ENCODE measurements around the gene KIF9.
"Not testable (repeated sequence)": the region's sequence is repeated elsewhere in the genome, so short reads cannot be mapped to it uniquely, and the experiment has no call there.

The KIF9 gene

DNA sequence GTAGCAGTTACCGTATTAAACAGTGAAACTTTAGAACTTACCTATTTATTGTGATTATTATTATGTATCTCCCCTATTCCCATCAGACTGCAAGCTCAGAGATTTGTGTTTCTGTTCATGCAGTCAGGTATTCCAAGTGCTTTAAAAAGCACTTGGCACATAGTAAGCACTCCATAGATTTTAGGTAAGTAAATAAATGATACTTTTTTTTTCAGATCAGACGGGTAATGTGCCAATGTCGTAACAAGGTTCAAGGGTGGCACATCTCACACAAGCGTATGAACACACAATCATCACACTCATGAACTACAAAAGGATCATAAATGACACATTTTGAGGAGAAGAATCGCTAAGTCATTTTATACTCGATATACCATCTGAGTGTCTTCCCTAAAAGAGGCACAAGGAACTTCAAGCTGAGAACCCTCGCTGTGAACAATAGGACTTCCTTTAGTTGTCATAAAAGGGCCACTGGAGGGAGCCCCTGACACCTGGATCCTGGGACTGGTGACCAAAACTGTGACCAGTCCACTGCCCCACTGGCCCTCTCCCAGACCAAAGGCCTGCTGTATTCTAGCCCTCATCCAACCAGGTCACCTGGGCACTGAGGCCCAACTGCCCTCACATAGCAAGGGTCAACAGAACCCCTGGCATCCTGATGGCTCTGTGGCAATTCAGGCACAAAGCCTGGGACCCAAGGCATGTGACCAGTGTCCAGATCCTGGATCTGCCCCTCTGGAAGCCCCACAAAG, 32.1 kb downstream of the KIF9 start:
- DNase-seq, result no peak

GRCh38 chr3:47247131-47248064, 35.2 kb downstream of the KIF9 start:
- DNase-seq, result no peak

GRCh38 chr3:47245271-47245670, 37.3 kb downstream of the KIF9 start:
- DNase-seq, result no peak

DNA sequence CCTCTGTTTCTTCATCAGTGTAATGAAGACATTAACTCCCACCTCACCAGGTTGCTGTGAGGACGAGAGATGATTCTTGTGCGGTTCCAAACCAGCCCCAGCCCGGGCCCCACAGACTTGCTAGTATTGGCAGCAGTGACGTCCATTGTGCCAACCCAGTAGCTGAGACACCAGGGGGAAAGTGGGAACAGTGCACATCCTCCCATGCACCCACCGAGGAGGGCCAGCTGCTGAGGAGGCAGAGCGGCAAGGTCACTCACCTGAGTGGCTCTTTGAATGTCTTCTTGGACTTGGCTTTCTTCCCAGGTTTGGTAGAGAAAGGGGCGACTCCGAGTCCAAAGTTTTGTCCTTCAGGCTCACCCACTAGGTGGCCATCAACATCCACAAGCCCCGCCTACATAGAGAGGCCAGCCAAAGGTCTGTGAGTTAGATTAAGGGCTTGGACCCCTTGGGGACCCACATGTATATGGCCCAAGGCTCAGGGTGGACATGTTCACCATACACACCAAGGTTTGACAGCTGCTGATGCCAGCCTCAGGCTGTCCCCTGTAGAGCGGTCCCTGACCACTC, 38.0 kb downstream of the KIF9 start:
- no peak for DNase-seq

- DNase-seq, result no peak
These were observed 39.0 kb downstream of the KIF9 start for GRCh38 chr3:47243419-47244147.

- no peak for DNase-seq
These were observed 42.7 kb downstream of the KIF9 start for GRCh38 chr3:47239929-47240328.

- DNase-seq, result no peak
These were observed 44.6 kb downstream of the KIF9 start for GRCh38 chr3:47238017-47238416.

DNA sequence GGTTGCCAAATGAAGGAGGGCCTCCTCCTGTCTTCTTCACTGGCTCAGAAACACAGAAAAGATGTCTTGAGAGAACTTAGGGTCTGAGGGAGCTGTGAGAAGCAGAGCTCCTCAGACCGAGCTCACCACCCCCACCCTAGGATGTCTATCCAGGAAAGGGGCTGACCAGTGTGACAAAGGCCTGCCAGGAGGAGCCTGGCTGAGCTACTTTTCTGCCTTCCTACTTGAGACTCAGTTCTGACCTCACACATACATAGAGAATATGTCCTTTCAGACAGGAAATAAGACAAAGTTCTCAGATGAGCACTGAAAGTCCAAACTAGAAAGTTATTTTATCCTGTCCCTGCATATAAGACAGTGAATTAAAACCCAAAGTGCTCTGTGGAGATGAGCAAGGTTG, 54.5 kb downstream of the KIF9 start:
- DNase-seq, result no peak

GRCh38 chr3:47227678-47228077, 54.9 kb downstream of the KIF9 start:
- DNase-seq, result no peak

GRCh38 chr3:47225310-47225906, 57.2 kb downstream of the KIF9 start:
- DNase-seq, result no peak

DNA sequence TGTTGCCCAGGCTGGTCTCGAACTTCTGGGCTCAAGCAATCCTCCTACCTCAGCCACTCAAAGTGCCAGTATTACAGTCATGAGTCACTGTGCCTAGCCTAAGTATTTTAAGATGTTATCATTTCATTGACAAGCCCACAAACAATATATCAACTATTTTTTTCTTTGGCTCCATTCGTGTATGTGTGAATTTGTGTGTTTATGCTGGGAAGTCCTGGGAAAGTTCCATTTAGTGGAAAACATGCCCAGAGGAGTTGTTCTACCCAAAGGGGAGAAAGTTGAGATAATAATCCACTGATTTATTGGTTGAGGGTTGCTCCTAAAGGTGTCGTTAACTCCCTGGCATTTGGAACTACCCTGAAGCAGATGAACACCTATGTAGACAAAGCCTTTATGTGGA, 58.8 kb downstream of the KIF9 start:
- DNase-seq, result no peak

- DNase-seq, result no peak
These were observed 60.8 kb downstream of the KIF9 start for GRCh38 chr3:47221798-47222197.

- DNase-seq, result no peak
These were observed 71.7 kb downstream of the KIF9 start for GRCh38 chr3:47210863-47211405.

- not testable (repeated sequence) for DNase-seq
These were observed 76.6 kb downstream of the KIF9 start for GRCh38 chr3:47206022-47206421.

DNA sequence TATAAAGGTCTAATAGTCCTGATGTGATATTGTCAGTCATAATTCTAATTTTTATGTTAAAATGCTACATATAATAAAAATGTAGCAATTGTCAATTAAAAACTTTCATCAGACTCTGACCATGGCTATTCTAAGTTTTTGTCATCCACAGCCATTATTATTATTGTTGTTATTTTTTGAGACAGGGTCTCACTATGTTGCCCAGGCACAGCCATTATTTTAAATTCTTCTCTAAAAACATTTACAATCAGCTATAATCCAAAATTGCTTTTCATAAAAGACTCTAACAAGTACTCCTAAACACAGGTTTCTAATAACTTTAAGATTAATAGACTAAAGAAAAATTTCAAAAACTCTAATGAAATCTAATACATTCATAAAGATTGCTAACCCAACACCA, 77.7 kb downstream of the KIF9 start:
- DNase-seq, result no peak

- DNase-seq, result no peak
These were observed 80.1 kb downstream of the KIF9 start for GRCh38 chr3:47202542-47202941.

GRCh38 chr3:47197287-47197686, 85.3 kb downstream of the KIF9 start:
- DNase-seq, result no peak

DNA sequence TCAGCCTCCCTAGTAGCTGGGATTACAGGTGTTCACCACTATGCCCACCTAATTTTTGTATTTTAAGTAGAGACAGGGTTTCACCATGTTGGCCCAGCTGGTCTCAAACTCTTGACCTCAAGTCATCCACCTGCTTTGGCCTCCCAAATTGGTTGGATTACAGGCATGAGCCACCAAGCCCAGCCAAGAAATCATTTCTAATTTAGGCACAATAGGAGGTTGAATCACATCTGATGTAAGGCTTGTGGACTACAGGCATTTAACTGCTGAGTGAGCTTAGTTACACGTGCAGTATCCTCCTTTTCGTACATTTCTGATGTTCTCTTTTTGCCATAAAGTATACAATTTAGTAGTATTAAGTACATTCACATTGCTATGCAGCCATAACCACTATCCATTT, 87.6 kb downstream of the KIF9 start:
- no peak for DNase-seq

GRCh38 chr3:47193871-47194859, 88.4 kb downstream of the KIF9 start:
- DNase-seq, result no peak

DNA sequence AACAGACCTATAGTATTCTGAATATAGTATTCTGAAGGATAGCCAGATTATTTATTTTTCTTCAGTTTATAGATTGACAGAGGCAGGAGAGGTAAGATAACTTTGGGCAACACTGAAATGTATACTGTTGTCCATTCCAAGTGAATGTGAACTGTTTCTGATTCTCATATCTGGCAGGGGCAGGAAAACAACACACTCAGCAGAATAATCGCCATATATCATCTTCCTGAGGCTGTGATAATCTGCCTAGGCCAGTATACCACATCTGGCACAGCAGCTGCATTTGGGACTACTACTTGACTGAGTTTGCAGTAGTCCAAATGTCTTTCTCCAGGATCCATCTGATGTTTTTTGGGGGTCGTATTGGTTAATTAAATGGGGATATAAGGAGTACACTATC, 96.3 kb downstream of the KIF9 start:
- DNase-seq, result no peak

GRCh38 chr3:47181685-47182084, 100.9 kb downstream of the KIF9 start:
- not testable (repeated sequence) for DNase-seq

Data from CD4-positive, alpha-beta T cell treated with Interleukin-17A for 4 hours (primary cell).